GM18508 (cell line): ENCODE results near the gene ACADS.

ENCODE experiments used
- ATAC-seq: cut with Tn5 transposase; IDR thresholded peaks from one replicate; pipeline ENCODE4 v1.9.1; 2021; ENCODE audit warnings: moderate number of reproducible peaks; ENCODE audit not compliant: insufficient read depth, unreplicated experiment

Gene ACADS

GRCh38 chr12:120750806-120751205 lies 25.2 kb downstream of the ACADS start:
- no peak for ATAC-seq

GRCh38 chr12:120751389-120751788 lies 25.8 kb downstream of the ACADS start:
- no peak for ATAC-seq

GRCh38 chr12:120754792-120755191 lies 29.2 kb downstream of the ACADS start:
- no peak for ATAC-seq

GRCh38 chr12:120755269-120755668 lies 29.6 kb downstream of the ACADS start:
- no peak for ATAC-seq

- no peak for ATAC-seq
These were observed 31.7 kb downstream of the ACADS start for GRCh38 chr12:120757226-120757742.

- ATAC-seq = no peak
These were observed 32.3 kb downstream of the ACADS start for GRCh38 chr12:120757949-120758348.

GRCh38 chr12:120758798-120759590 lies 33.4 kb downstream of the ACADS start:
- no peak for ATAC-seq

- no peak for ATAC-seq
These were observed 34.1 kb downstream of the ACADS start for GRCh38 chr12:120759591-120760348.

GRCh38 chr12:120760349-120761254 lies 35.0 kb downstream of the ACADS start:
- no peak for ATAC-seq

- ATAC-seq = no peak
These were observed 35.9 kb downstream of the ACADS start for GRCh38 chr12:120761519-120761934.

GRCh38 chr12:120762086-120762485 lies 36.5 kb downstream of the ACADS start:
- no peak for ATAC-seq

GRCh38 chr12:120763250-120763649 lies 37.6 kb downstream of the ACADS start:
- ATAC-seq = no peak

- no peak for ATAC-seq
These were observed 39.2 kb downstream of the ACADS start for GRCh38 chr12:120764816-120765215.

- ATAC-seq = no peak
These were observed 40.9 kb downstream of the ACADS start for GRCh38 chr12:120766566-120766965.

- no peak for ATAC-seq
These were observed 41.7 kb downstream of the ACADS start for GRCh38 chr12:120767071-120768024.

- no peak for ATAC-seq
These were observed 45.5 kb downstream of the ACADS start for GRCh38 chr12:120771097-120771496.

- ATAC-seq = no peak
These were observed 48.7 kb downstream of the ACADS start for GRCh38 chr12:120774169-120774916.

GRCh38 chr12:120775862-120776552 lies 50.4 kb downstream of the ACADS start:
- ATAC-seq = no peak
